SK-N-SH (cell line): ENCODE measurements around the gene MGME1. TPM values are rescaled to one million over a fixed set of nuclear protein-coding genes. Genes with fewer than 3 reads are reported as not detected.

Source experiments
- CTCF ChIA-PET: fragments of 300-600, 350-600 bp; formaldehyde crosslinking; extraction: SDS; loops from one replicate; lab custom pipeline; 2021; lab: Yijun Ruan, JAX
- POLR2A ChIA-PET: fragments of 350-600 bp; sonication (Branson Sonifier 250); formaldehyde crosslinking; extraction: SDS; loops from one replicate; lab custom pipeline; 2020; ENCODE audit warnings: antibody characterized with exemption, inconsistent platforms; lab: Yijun Ruan, JAX
- DNase-seq: peaks from one replicate; pipeline ENCODE4 v3.0.0; 2012
- H2AFZ ChIP-seq: fragments of 200-600 bp; sonication (generic); 2 replicates; pipeline ENCODE4 v1.8.1; 2016; ENCODE audit warnings: antibody characterized with exemption, mild to moderate bottlenecking, low read depth
- H3F3A ChIP-seq: fragments of 200-600 bp; sonication (generic); replicated peaks from 2 replicates; pipeline ENCODE3; 2016; ENCODE audit warnings: antibody characterized with exemption, mild to moderate bottlenecking; ENCODE audit not compliant: insufficient read depth
- H3K27ac ChIP-seq, 2 experiments: fragments of 200-500 bp in 1 of 2; fragments of 200-600 bp in 1 of 2; sonication (Bioruptor generic) in 1 of 2; sonication (generic), shearing (Covaris generic) in 1 of 2; 2 replicates each; pipeline versions ENCODE4 v1.5.1 to v1.6.1; 2014 to 2016; ENCODE audit warnings: low read depth in 2 of 2, inconsistent platforms in 1 of 2, low read length in 1 of 2, mild to moderate bottlenecking in 1 of 2, mixed read lengths in 1 of 2
- H3K27me3 ChIP-seq: fragments of 200-600 bp; sonication (generic), shearing (Covaris generic); 2 replicates; pipeline ENCODE4 v1.6.1; 2016; ENCODE audit warnings: mixed run types; ENCODE audit not compliant: insufficient read depth
- H3K36me3 ChIP-seq, 2 experiments: fragments of 200-500 bp in 1 of 2; fragments of 200-600 bp in 1 of 2; sonication (Bioruptor generic) in 1 of 2; sonication (generic) in 1 of 2; replicated peaks in 1 of 2; 2 replicates each; pipeline versions ENCODE3 to v1.5.1; 2014 to 2016; ENCODE audit warnings: low read length in 1 of 2, mild to moderate bottlenecking in 1 of 2; ENCODE audit not compliant: insufficient read depth in 2 of 2, control insufficient read depth in 1 of 2
- H3K4me1 ChIP-seq, 2 experiments: fragments of 200-500 bp in 1 of 2; fragments of 200-600 bp in 1 of 2; sonication (Bioruptor generic) in 1 of 2; sonication (generic), shearing (Covaris generic) in 1 of 2; 2 replicates each; pipeline versions ENCODE4 v1.5.1 to v1.6.1; 2014 to 2016; ENCODE audit warnings: low read depth in 1 of 2, low read length in 1 of 2, mixed run types in 1 of 2; ENCODE audit not compliant: insufficient read depth in 2 of 2, control insufficient read depth in 1 of 2
- H3K4me2 ChIP-seq: fragments of 200-600 bp; sonication (generic), shearing (Covaris generic); 2 replicates; pipeline ENCODE4 v1.6.1; 2017; ENCODE audit warnings: mixed run types
- H3K4me3 ChIP-seq, 2 experiments: fragments of 200-500 bp in 1 of 2; fragments of 200-600 bp in 1 of 2; sonication (Bioruptor generic) in 1 of 2; sonication (generic), shearing (Covaris generic) in 1 of 2; 2 replicates each; pipeline versions ENCODE4 v1.5.1 to v1.8.1; 2014 to 2016; ENCODE audit warnings: low read depth in 2 of 2, inconsistent platforms in 1 of 2, low read length in 1 of 2, mild to moderate bottlenecking in 1 of 2, mixed read lengths in 1 of 2, moderate library complexity in 1 of 2
- H3K79me2 ChIP-seq: fragments of 200-600 bp; sonication (generic); 2 replicates; pipeline ENCODE4 v1.8.1; 2017; ENCODE audit warnings: mild to moderate bottlenecking; ENCODE audit not compliant: insufficient read depth
- H3K9ac ChIP-seq: fragments of 200-600 bp; sonication (generic); 2 replicates; pipeline ENCODE4 v1.6.1; 2017; ENCODE audit warnings: mixed run types
- H3K9me2 ChIP-seq: fragments of 200-600 bp; sonication (generic); 2 replicates; pipeline ENCODE4 v1.6.1; 2017; ENCODE audit warnings: mixed run types
- H3K9me3 ChIP-seq: fragments of 200-600 bp; sonication (generic); 2 replicates; pipeline ENCODE4 v1.6.1; 2017; ENCODE audit warnings: mixed run types, mild to moderate bottlenecking, moderate library complexity
- H4K20me1 ChIP-seq: fragments of 200-600 bp; sonication (generic); 2 replicates; pipeline ENCODE4 v1.6.1; 2017; ENCODE audit warnings: mild to moderate bottlenecking, mixed run types; ENCODE audit not compliant: insufficient read depth
- CHD2 ChIP-seq: fragments of 150-350 bp; IDR thresholded peaks from 2 replicates; pipeline ENCODE4 v1.6.1; 2018; ENCODE audit warnings: low read length; ENCODE audit not compliant: partially characterized antibody
- CTCF ChIP-seq: fragments of 200-600 bp; sonication (generic); IDR thresholded peaks from 2 replicates; pipeline ENCODE4 v1.6.1; 2017; ENCODE audit warnings: antibody characterized with exemption, mild to moderate bottlenecking, moderate library complexity
- ELF1 ChIP-seq: IDR thresholded peaks from 2 replicates; pipeline ENCODE4 v1.4.0; 2012
- EP300 ChIP-seq, 2 experiments: IDR thresholded peaks; 2 replicates each; pipeline versions ENCODE4 v1.4.0 to v1.6.1; 2012; ENCODE audit warnings: borderline replicate concordance in 1 of 2, low read depth in 1 of 2, low read length in 1 of 2
- FOSL2 ChIP-seq: IDR thresholded peaks from 2 replicates; pipeline ENCODE4 v1.4.0; 2012; ENCODE audit warnings: low read depth, mild to moderate bottlenecking, moderate library complexity, borderline replicate concordance
- FOXJ3 ChIP-seq: sonication (generic); formaldehyde crosslinking; IDR thresholded peaks from 2 replicates; pipeline ENCODE4 v1.5.1; 2020; ENCODE audit warnings: mild to moderate bottlenecking, missing genetic modification reagents
- FOXM1 ChIP-seq: IDR thresholded peaks from 2 replicates; pipeline ENCODE4 v1.4.0; 2012; ENCODE audit warnings: low read depth, mild to moderate bottlenecking
- JUND ChIP-seq: IDR thresholded peaks from 2 replicates; pipeline ENCODE4 v1.4.0; 2012
- NRF1 ChIP-seq: IDR thresholded peaks from 2 replicates; pipeline ENCODE4 v1.6.1; 2012; ENCODE audit warnings: low read depth, mild to moderate bottlenecking, low read length
- PBX3 ChIP-seq: IDR thresholded peaks from 2 replicates; pipeline ENCODE4; 2012
- RAD21 ChIP-seq: IDR thresholded peaks from 2 replicates; pipeline ENCODE4 v1.6.1; 2012; ENCODE audit warnings: mild to moderate bottlenecking, low read length
- RCOR1 ChIP-seq: fragments of 150-350 bp; IDR thresholded peaks from 2 replicates; pipeline ENCODE4 v1.6.1; 2017; ENCODE audit warnings: antibody characterized with exemption, low read length
- RXRA ChIP-seq: IDR thresholded peaks from 2 replicates; pipeline ENCODE4 v1.4.0; 2012; ENCODE audit warnings: low read depth, mild to moderate bottlenecking, borderline replicate concordance
- SMC3 ChIP-seq: IDR thresholded peaks from 2 replicates; pipeline ENCODE4 v1.6.1; 2012; ENCODE audit warnings: low read depth, low read length, improper control_type of control experiment
- USF1 ChIP-seq: IDR thresholded peaks from 2 replicates; pipeline ENCODE4 v1.4.0; 2012; ENCODE audit warnings: low read depth, borderline replicate concordance
- WGBS: methylation state at CpG from one replicate; pipeline ENCODE4 v1.1.6; 2017; ENCODE audit warnings: low lambda C conversion rate; 5-methylcytosine and 5-hydroxymethylcytosine counted together
- polyA plus RNA-seq, 3 experiments: library from polyadenylated mRNA; depleted of rRNA; stranded (reverse); fragments of >200 nt; gene quantifications; 2 replicates each; pipeline ENCODE4 v1.2.3, GENCODE V29; 2012

MGME1 gene
- polyA plus RNA-seq, 1 of the 3 experiments (the other 2 are of a cell fraction) = 7.9 TPM

GRCh38 chr20:17985388-17986018, 16.7 kb downstream of the MGME1 start:
- no peaks in the 10 kb centered on the region for H3K4me1 ChIP-seq
- no peaks in the 10 kb centered on the region for H4K20me1 ChIP-seq
- H3K9me2 ChIP-seq = no peaks in the 10 kb centered on the region
- CTCF ChIA-PET = interaction anchor here (3.8 kb wide), 1 partner anchor 11 kb away, joined by 25 read pairs; no protein-coding TSS in a partner anchor
- no peak overlapping the region for H2AFZ ChIP-seq
- no peaks in the 10 kb centered on the region for H3K9me3 ChIP-seq
- H3K79me2 ChIP-seq = peaks cover 56% of the 10 kb centered on the region
- WGBS = 90% methylated on average over 7 of the region's 7 CpGs
- H3K27ac ChIP-seq = no peak overlapping the region
- no peak overlapping the region for H3K4me2 ChIP-seq
- H3F3A ChIP-seq = no peaks in the 10 kb centered on the region
- no peak overlapping the region for H3K4me3 ChIP-seq
- H3K27me3 ChIP-seq = no peaks in the 10 kb centered on the region
- peaks cover 3 to 25% of the 10 kb centered on the region in 2 experiments for H3K36me3 ChIP-seq
- DNase-seq = no peak
- POLR2A ChIA-PET = no interaction called here
- no peak for TF ChIP-seq USF1
- TF ChIP-seq RXRA = no peak
- TF ChIP-seq CTCF = no peak
- no peak for TF ChIP-seq RCOR1
- no peak for TF ChIP-seq JUND
- TF ChIP-seq FOSL2 = no peak
- no peak for TF ChIP-seq SMC3
- TF ChIP-seq ELF1 = no peak
- TF ChIP-seq EP300 (IDR thresholded peaks at IDR 0.05; ENCODE audit: borderline replicate concordance in 1 of 2, low read depth in 1 of 2, low read length in 1 of 2) = no peak
- TF ChIP-seq RAD21 = no peak
- TF ChIP-seq NRF1 = no peak
- TF ChIP-seq FOXM1 = no peak
- no peak for TF ChIP-seq CHD2
- TF ChIP-seq, all 33 proteins: peak for 0
- no peak overlapping the region for H3K9ac ChIP-seq

GRCh38 chr20:17987988-17988387, 19.2 kb downstream of the MGME1 start:
- no peaks in the 10 kb centered on the region for H3F3A ChIP-seq
- no peaks in the 10 kb centered on the region for H3K4me1 ChIP-seq
- peaks cover 5 to 28% of the 10 kb centered on the region in 2 experiments for H3K36me3 ChIP-seq
- ChIA-PET CTCF (interaction anchor here (1.6 to 2.0 kb wide), 2 partner anchors 8 to 306 kb away, joined by 4 to 9 read pairs; partner anchors contain the start of gene RRBP1), POLR2A (no interaction called here)
- 100% methylated on average over 3 of the region's 3 CpGs for WGBS
- no peak overlapping the region for H3K9ac ChIP-seq
- H3K4me3 ChIP-seq = no peak overlapping the region
- no peak overlapping the region for H2AFZ ChIP-seq
- no peak overlapping the region for H3K27ac ChIP-seq
- TF ChIP-seq JUND (no peak), PBX3 (no peak), FOXJ3 (CRISPR knock-in tag) (no peak)
- no peak overlapping the region for H3K4me2 ChIP-seq
- peaks cover 50% of the 10 kb centered on the region for H3K79me2 ChIP-seq
- no peaks in the 10 kb centered on the region for H3K27me3 ChIP-seq
- H4K20me1 ChIP-seq = no peaks in the 10 kb centered on the region
- no peaks in the 10 kb centered on the region for H3K9me3 ChIP-seq
- DNase-seq = no peak
- H3K9me2 ChIP-seq = no peaks in the 10 kb centered on the region
